Measurements from ENCODE around the gene BCAS1. TPM values are rescaled to one million over a fixed set of nuclear protein-coding genes. Genes with fewer than 3 reads are reported as not detected.

The BCAS1 gene
- total RNA-seq, 2 experiments from 2014 or later = 0.16 to 0.19 TPM

- BruUV-seq (replicated peaks) = no TSS peak
- ChIA-PET POLR2A (no interaction called here), CTCF (ENCODE audit: unreplicated experiment) (no interaction called here)
- intact Hi-C loops (cut with micrococcal nuclease; ENCODE audit: unreplicated experiment) = no loop called here
- Histone ChIP-seq H3K36me3 (ENCODE audit: insufficient read depth, low read length) (no peaks in the 10 kb centered on the region), H3K9me2 (ENCODE audit: insufficient read depth, low read length) (no peaks in the 10 kb centered on the region), H3K4me2 (ENCODE audit: low read length) (no peak overlapping the region), H2AFZ (ENCODE audit: low read length) (no peak overlapping the region), H3K9me3 (ENCODE audit: low read length) (no peaks in the 10 kb centered on the region), H3K4me3 (ENCODE audit: low read depth, low read length, poor library complexity, severe bottlenecking) (no peak overlapping the region), H4K20me1 (ENCODE audit: insufficient read depth, low read length) (no peaks in the 10 kb centered on the region), H3K27ac (ENCODE audit: low read depth, low read length, poor library complexity, severe bottlenecking) (no peak overlapping the region), H3K4me1 (ENCODE audit: insufficient read depth, low read length, poor library complexity, severe bottlenecking) (peaks cover 9% of the 10 kb centered on the region), H3K79me2 (ENCODE audit: insufficient read depth, low read depth, low read length) (no peaks in the 10 kb centered on the region)
- no peak for DNase-seq (ENCODE audit: low spot score)
- TF ChIP-seq EZH2phosphoT487 (IDR thresholded peaks at IDR 0.05; ENCODE audit: borderline replicate concordance, low read depth, low read length) (no peak), CTCF (conservative IDR thresholded peaks at IDR 0.05; ENCODE audit: low read length) (no peak)
Measured at GRCh38 chr20:54084727-54085388, 14.5 kb upstream of the BCAS1 start.

- no peaks in the 10 kb centered on the region for H3K9me2 ChIP-seq (ENCODE audit: insufficient read depth, low read length)
- no peak overlapping the region for H2AFZ ChIP-seq (ENCODE audit: low read length)
- TF ChIP-seq EZH2phosphoT487 (IDR thresholded peaks at IDR 0.05; ENCODE audit: borderline replicate concordance, low read depth, low read length) (no peak), CTCF (conservative IDR thresholded peaks at IDR 0.05; ENCODE audit: low read length) (no peak)
- ChIA-PET CTCF (ENCODE audit: unreplicated experiment) (no interaction called here), POLR2A (no interaction called here)
- H3K4me3 ChIP-seq (ENCODE audit: low read depth, low read length, poor library complexity, severe bottlenecking) = no peak overlapping the region
- no TSS peak for BruUV-seq (replicated peaks)
- H4K20me1 ChIP-seq (ENCODE audit: insufficient read depth, low read length) = no peaks in the 10 kb centered on the region
- no peak overlapping the region for H3K4me2 ChIP-seq (ENCODE audit: low read length)
- H3K4me1 ChIP-seq (ENCODE audit: insufficient read depth, low read length, poor library complexity, severe bottlenecking) = peaks cover 9% of the 10 kb centered on the region
- no peaks in the 10 kb centered on the region for H3K79me2 ChIP-seq (ENCODE audit: insufficient read depth, low read depth, low read length)
- no peak overlapping the region for H3K27ac ChIP-seq (ENCODE audit: low read depth, low read length, poor library complexity, severe bottlenecking)
- H3K36me3 ChIP-seq (ENCODE audit: insufficient read depth, low read length) = no peaks in the 10 kb centered on the region
- intact Hi-C loops (cut with micrococcal nuclease; ENCODE audit: unreplicated experiment) = no loop called here
- no peak for DNase-seq (ENCODE audit: low spot score)
- H3K9me3 ChIP-seq (ENCODE audit: low read length) = peaks cover 2% of the 10 kb centered on the region; the same call in 1 of the 2 replicates
Measured at GRCh38 chr20:54084193-54084592, 13.8 kb upstream of the BCAS1 start.

GRCh38 chr20:54083459-54083858 lies 13.1 kb upstream of the BCAS1 start:
- peaks cover 15% of the 10 kb centered on the region for H3K4me1 ChIP-seq (ENCODE audit: insufficient read depth, low read length, poor library complexity, severe bottlenecking)
- no peak overlapping the region for H3K4me3 ChIP-seq (ENCODE audit: low read depth, low read length, poor library complexity, severe bottlenecking)
- no peaks in the 10 kb centered on the region for H3K9me2 ChIP-seq (ENCODE audit: insufficient read depth, low read length)
- ChIA-PET POLR2A (interaction anchor here (0.9 kb wide), 1 partner anchor 8 kb away, joined by 4 read pairs; no protein-coding TSS in a partner anchor), CTCF (ENCODE audit: unreplicated experiment) (interaction anchor here (0.6 kb wide), 1 partner anchor 706 kb away, joined by 3 read pairs; no protein-coding TSS in a partner anchor)
- no peak overlapping the region for H3K27ac ChIP-seq (ENCODE audit: low read depth, low read length, poor library complexity, severe bottlenecking)
- TF ChIP-seq EZH2phosphoT487 (IDR thresholded peaks at IDR 0.05; ENCODE audit: borderline replicate concordance, low read depth, low read length) (no peak), CTCF (conservative IDR thresholded peaks at IDR 0.05; ENCODE audit: low read length) (no peak)
- H3K36me3 ChIP-seq (ENCODE audit: insufficient read depth, low read length) = no peaks in the 10 kb centered on the region
- peaks cover 7% of the 10 kb centered on the region; the same call in 1 of the 2 replicates for H3K9me3 ChIP-seq (ENCODE audit: low read length)
- no peaks in the 10 kb centered on the region for H3K79me2 ChIP-seq (ENCODE audit: insufficient read depth, low read depth, low read length)
- no peak for DNase-seq (ENCODE audit: low spot score)
- H2AFZ ChIP-seq (ENCODE audit: low read length) = no peak overlapping the region
- peak overlapping the region; percentile 3; the same call in 1 of the 2 replicates for H3K4me2 ChIP-seq (ENCODE audit: low read length)
- intact Hi-C loops (cut with micrococcal nuclease; ENCODE audit: unreplicated experiment) = no loop called here
- H4K20me1 ChIP-seq (ENCODE audit: insufficient read depth, low read length) = no peaks in the 10 kb centered on the region
- BruUV-seq (replicated peaks) = no TSS peak
